Measurements from ENCODE around the gene RNU7-1.

Gene RNU7-1

GRCh38 chr12:6952121-6952862 is 8.7 kb downstream of the RNU7-1 start:
- TF ChIP-seq CTCF (conservative IDR thresholded peaks at IDR 0.05) (no peak), ZFX (IDR thresholded peaks at IDR 0.05) (no peak)
- no peak overlapping the region for H3K27ac ChIP-seq

- H3K27ac ChIP-seq, result no peak overlapping the region
- TF ChIP-seq ZFX (IDR thresholded peaks at IDR 0.05) (no peak), CTCF (conservative IDR thresholded peaks at IDR 0.05) (no peak)
These were observed 9.3 kb downstream of the RNU7-1 start for GRCh38 chr12:6952863-6953441.

GRCh38 chr12:6953442-6954315 is 10.1 kb downstream of the RNU7-1 start:
- H3K27ac ChIP-seq, result no peak overlapping the region
- TF ChIP-seq ZFX (IDR thresholded peaks at IDR 0.05), result no peak
- TF ChIP-seq CTCF (conservative IDR thresholded peaks at IDR 0.05), result no peak

GRCh38 chr12:6954316-6955107 is 10.9 kb downstream of the RNU7-1 start:
- H3K27ac ChIP-seq, result no peak overlapping the region
- TF ChIP-seq ZFX (IDR thresholded peaks at IDR 0.05) (no peak), CTCF (conservative IDR thresholded peaks at IDR 0.05) (no peak)

GRCh38 chr12:6955108-6956020 is 11.7 kb downstream of the RNU7-1 start:
- TF ChIP-seq ZFX (IDR thresholded peaks at IDR 0.05) (no peak), CTCF (conservative IDR thresholded peaks at IDR 0.05) (no peak)
- H3K27ac ChIP-seq, result no peak overlapping the region

- TF ChIP-seq ZFX (IDR thresholded peaks at IDR 0.05) (no peak), CTCF (conservative IDR thresholded peaks at IDR 0.05) (no peak)
- no peak overlapping the region for H3K27ac ChIP-seq
These were observed 12.6 kb downstream of the RNU7-1 start for GRCh38 chr12:6956021-6956727.
